ENCODE measurements around the gene TOB2.

DNA sequence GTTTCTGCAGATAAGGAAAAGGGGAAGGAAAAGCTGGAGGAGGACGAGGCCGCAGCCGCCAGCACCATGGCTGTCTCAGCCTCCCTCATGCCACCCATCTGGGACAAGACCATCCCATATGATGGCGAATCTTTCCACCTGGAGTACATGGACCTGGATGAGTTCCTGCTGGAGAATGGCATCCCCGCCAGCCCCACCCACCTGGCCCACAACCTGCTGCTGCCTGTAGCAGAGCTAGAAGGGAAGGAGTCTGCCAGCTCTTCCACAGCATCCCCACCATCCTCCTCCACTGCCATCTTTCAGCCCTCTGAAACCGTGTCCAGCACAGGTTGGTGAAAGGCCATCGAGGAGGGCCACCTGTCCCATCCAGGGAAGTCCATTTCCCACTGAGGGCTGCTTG is 59.3 kb downstream of the TOB2 start:
- TF ChIP-seq, protein P1, sequence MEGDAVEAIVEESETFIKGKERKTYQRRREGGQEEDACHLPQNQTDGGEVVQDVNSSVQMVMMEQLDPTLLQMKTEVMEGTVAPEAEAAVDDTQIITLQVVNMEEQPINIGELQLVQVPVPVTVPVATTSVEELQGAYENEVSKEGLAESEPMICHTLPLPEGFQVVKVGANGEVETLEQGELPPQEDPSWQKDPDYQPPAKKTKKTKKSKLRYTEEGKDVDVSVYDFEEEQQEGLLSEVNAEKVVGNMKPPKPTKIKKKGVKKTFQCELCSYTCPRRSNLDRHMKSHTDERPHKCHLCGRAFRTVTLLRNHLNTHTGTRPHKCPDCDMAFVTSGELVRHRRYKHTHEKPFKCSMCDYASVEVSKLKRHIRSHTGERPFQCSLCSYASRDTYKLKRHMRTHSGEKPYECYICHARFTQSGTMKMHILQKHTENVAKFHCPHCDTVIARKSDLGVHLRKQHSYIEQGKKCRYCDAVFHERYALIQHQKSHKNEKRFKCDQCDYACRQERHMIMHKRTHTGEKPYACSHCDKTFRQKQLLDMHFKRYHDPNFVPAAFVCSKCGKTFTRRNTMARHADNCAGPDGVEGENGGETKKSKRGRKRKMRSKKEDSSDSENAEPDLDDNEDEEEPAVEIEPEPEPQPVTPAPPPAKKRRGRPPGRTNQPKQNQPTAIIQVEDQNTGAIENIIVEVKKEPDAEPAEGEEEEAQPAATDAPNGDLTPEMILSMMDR (IDR thresholded peaks at IDR 0.05; ENCODE audit: low read depth, low read length) = no peak
- TF ChIP-seq POLR2A (IDR thresholded peaks at IDR 0.05; ENCODE audit: extremely low read depth, insufficient read length) = no peak
- TF ChIP-seq MYC (IDR thresholded peaks at IDR 0.05; ENCODE audit: low read depth, low read length) = no peak
- TF ChIP-seq, protein P2, sequence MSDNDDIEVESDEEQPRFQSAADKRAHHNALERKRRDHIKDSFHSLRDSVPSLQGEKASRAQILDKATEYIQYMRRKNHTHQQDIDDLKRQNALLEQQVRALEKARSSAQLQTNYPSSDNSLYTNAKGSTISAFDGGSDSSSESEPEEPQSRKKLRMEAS (IDR thresholded peaks at IDR 0.05; ENCODE audit: low read depth, low read length) = no peak

Measured in NB4 (cell line).